OCI-LY1 (cell line): ENCODE measurements around the gene NEURL1B.

Experiments
- H2AFZ ChIP-seq: fragments of 200-600 bp; sonication (generic), shearing (Covaris generic); 2 replicates; pipeline ENCODE4 v1.6.0; 2014; ENCODE audit warnings: antibody characterized with exemption, mild to moderate bottlenecking, low read length
- H3F3A ChIP-seq: fragments of 200-600 bp; sonication (generic), shearing (Covaris generic); 2 replicates; pipeline ENCODE4 v1.6.0; 2014; ENCODE audit warnings: mild to moderate bottlenecking, antibody characterized with exemption, low read length, moderate library complexity; ENCODE audit not compliant: insufficient read depth
- H3K27ac ChIP-seq: fragments of 200-600 bp; sonication (generic); 2 replicates; pipeline ENCODE4 v1.5.1; 2014; ENCODE audit warnings: low read length, mixed run types, mild to moderate bottlenecking, low read depth; ENCODE audit not compliant: poor library complexity, severe bottlenecking
- H3K27me3 ChIP-seq: fragments of 200-600 bp; sonication (generic); 2 replicates; pipeline ENCODE4 v1.6.0; 2014; ENCODE audit warnings: antibody characterized with exemption, mild to moderate bottlenecking, low read length, moderate library complexity; ENCODE audit not compliant: insufficient read depth
- H3K36me3 ChIP-seq: fragments of 200-600 bp; sonication (generic); 2 replicates; pipeline ENCODE4 v1.6.1; 2014; ENCODE audit warnings: mild to moderate bottlenecking, antibody characterized with exemption, low read length, moderate library complexity, mixed read lengths; ENCODE audit not compliant: insufficient read depth
- H3K4me1 ChIP-seq: fragments of 200-600 bp; sonication (generic); 2 replicates; pipeline ENCODE4 v1.5.1; 2014; ENCODE audit warnings: mild to moderate bottlenecking, low read length, moderate library complexity; ENCODE audit not compliant: insufficient read depth, severe bottlenecking
- H3K4me2 ChIP-seq: fragments of 200-600 bp; sonication (generic), shearing (Covaris generic); 2 replicates; pipeline ENCODE4 v1.6.1; 2014; ENCODE audit warnings: low read length
- H3K4me3 ChIP-seq: fragments of 200-600 bp; sonication (generic); 2 replicates; pipeline ENCODE4 v1.5.1; 2014; ENCODE audit warnings: low read length, low read depth, mild to moderate bottlenecking, mixed read lengths; ENCODE audit not compliant: poor library complexity, severe bottlenecking
- H3K79me2 ChIP-seq: fragments of 200-600 bp; shearing (Covaris generic); 2 replicates; pipeline ENCODE4 v1.6.1; 2016; ENCODE audit warnings: mixed run types, low read length, mixed read lengths; ENCODE audit not compliant: insufficient read depth
- H3K9ac ChIP-seq: fragments of 200-600 bp; sonication (generic), shearing (Covaris generic); 2 replicates; pipeline ENCODE4 v1.6.1; 2014; ENCODE audit warnings: mild to moderate bottlenecking, low read length, mixed read lengths
- H3K9me2 ChIP-seq: fragments of 200-600 bp; sonication (generic), shearing (Covaris generic); 2 replicates; pipeline ENCODE4 v1.6.1; 2014; ENCODE audit warnings: low read depth, mild to moderate bottlenecking, low read length, mixed read lengths
- H3K9me3 ChIP-seq: fragments of 200-600 bp; shearing (Covaris generic); 2 replicates; pipeline ENCODE4 v1.6.1; 2014; ENCODE audit warnings: low read length, mixed read lengths
- H4K20me1 ChIP-seq: fragments of 200-600 bp; sonication (generic), shearing (Covaris generic); 2 replicates; pipeline ENCODE4 v1.6.0; 2016; ENCODE audit warnings: mild to moderate bottlenecking, low read length; ENCODE audit not compliant: insufficient read depth
- CTCF ChIP-seq: fragments of 200-600 bp; sonication (generic), shearing (Covaris generic); IDR thresholded peaks from 2 replicates; pipeline ENCODE4 v1.5.1; 2017; ENCODE audit warnings: mild to moderate bottlenecking, antibody characterized with exemption, low read length, moderate library complexity, mixed read lengths
- EZH2 ChIP-seq: fragments of 200-600 bp; sonication (generic), shearing (Covaris generic); IDR thresholded peaks from 2 replicates; pipeline ENCODE4 v1.8.0; 2017; ENCODE audit warnings: borderline replicate concordance, mixed run types, mild to moderate bottlenecking, antibody characterized with exemption, low read length, moderate library complexity, mixed read lengths

NEURL1B gene

GRCh38 chr5:172645271-172646055 is 4.4 kb downstream of the NEURL1B start:
- H4K20me1 ChIP-seq = no peaks in the 10 kb centered on the region
- H3K27ac ChIP-seq = no peak overlapping the region
- H3K79me2 ChIP-seq = no peaks in the 10 kb centered on the region
- H3F3A ChIP-seq = no peaks in the 10 kb centered on the region
- H3K27me3 ChIP-seq = no peaks in the 10 kb centered on the region; the same call in none of the 2 replicates
- no peaks in the 10 kb centered on the region for H3K36me3 ChIP-seq
- H3K4me2 ChIP-seq = no peak overlapping the region
- H3K9me3 ChIP-seq = no peaks in the 10 kb centered on the region
- H3K4me3 ChIP-seq = no peak overlapping the region
- H3K4me1 ChIP-seq = peaks cover 3% of the 10 kb centered on the region
- no peaks in the 10 kb centered on the region for H3K9me2 ChIP-seq
- no peak overlapping the region for H2AFZ ChIP-seq
- H3K9ac ChIP-seq = no peak overlapping the region
- no peak for TF ChIP-seq CTCF
- TF ChIP-seq EZH2 = no peak

GRCh38 chr5:172646716-172647285 is 5.7 kb downstream of the NEURL1B start:
- no peaks in the 10 kb centered on the region for H3K9me3 ChIP-seq
- H3F3A ChIP-seq = no peaks in the 10 kb centered on the region
- no peak overlapping the region for H3K9ac ChIP-seq
- no peak overlapping the region for H3K4me3 ChIP-seq
- TF ChIP-seq EZH2 (no peak), CTCF (no peak)
- no peak overlapping the region for H2AFZ ChIP-seq
- no peak overlapping the region for H3K4me2 ChIP-seq
- H3K36me3 ChIP-seq = no peaks in the 10 kb centered on the region
- H4K20me1 ChIP-seq = no peaks in the 10 kb centered on the region
- H3K27ac ChIP-seq = no peak overlapping the region
- H3K9me2 ChIP-seq = no peaks in the 10 kb centered on the region
- no peaks in the 10 kb centered on the region for H3K79me2 ChIP-seq
- H3K27me3 ChIP-seq = no peaks in the 10 kb centered on the region; the same call in 1 of the 2 replicates
- H3K4me1 ChIP-seq = no peaks in the 10 kb centered on the region

- Histone ChIP-seq H3K9me2 (no peaks in the 10 kb centered on the region), H3K79me2 (no peaks in the 10 kb centered on the region), H3K27ac (no peak overlapping the region), H3K9ac (no peak overlapping the region), H4K20me1 (no peaks in the 10 kb centered on the region), H2AFZ (no peak overlapping the region), H3K4me2 (no peak overlapping the region), H3K4me1 (no peaks in the 10 kb centered on the region), H3K27me3 (no peaks in the 10 kb centered on the region; the same call in 1 of the 2 replicates), H3K4me3 (no peak overlapping the region), H3F3A (no peaks in the 10 kb centered on the region), H3K36me3 (no peaks in the 10 kb centered on the region), H3K9me3 (no peaks in the 10 kb centered on the region)
- TF ChIP-seq EZH2 = no peak
- TF ChIP-seq CTCF = no peak
These were observed 6.4 kb downstream of the NEURL1B start for GRCh38 chr5:172647352-172648012.
